Body of pancreas (tissue), 4 donors: Measurements from ENCODE around the gene ROR1.

ENCODE experiments used
- CTCF ChIP-seq, 7 experiments: fragments of 450-650 bp in 4 of 7; fragments of 200-600 bp in 3 of 7; sonication (generic) in 3 of 7; IDR thresholded peaks; one replicate each; pipeline ENCODE4 v1.5.1; 2016 to 2019; ENCODE audit warnings: antibody characterized with exemption in 7 of 7
- POLR2A ChIP-seq, 3 donors: fragments of 450-650 bp; IDR thresholded peaks; one replicate each; pipeline ENCODE4 v1.6.1; 2016; ENCODE audit warnings: antibody characterized with exemption in 3 of 3, mild to moderate bottlenecking in 2 of 3

DNA sequence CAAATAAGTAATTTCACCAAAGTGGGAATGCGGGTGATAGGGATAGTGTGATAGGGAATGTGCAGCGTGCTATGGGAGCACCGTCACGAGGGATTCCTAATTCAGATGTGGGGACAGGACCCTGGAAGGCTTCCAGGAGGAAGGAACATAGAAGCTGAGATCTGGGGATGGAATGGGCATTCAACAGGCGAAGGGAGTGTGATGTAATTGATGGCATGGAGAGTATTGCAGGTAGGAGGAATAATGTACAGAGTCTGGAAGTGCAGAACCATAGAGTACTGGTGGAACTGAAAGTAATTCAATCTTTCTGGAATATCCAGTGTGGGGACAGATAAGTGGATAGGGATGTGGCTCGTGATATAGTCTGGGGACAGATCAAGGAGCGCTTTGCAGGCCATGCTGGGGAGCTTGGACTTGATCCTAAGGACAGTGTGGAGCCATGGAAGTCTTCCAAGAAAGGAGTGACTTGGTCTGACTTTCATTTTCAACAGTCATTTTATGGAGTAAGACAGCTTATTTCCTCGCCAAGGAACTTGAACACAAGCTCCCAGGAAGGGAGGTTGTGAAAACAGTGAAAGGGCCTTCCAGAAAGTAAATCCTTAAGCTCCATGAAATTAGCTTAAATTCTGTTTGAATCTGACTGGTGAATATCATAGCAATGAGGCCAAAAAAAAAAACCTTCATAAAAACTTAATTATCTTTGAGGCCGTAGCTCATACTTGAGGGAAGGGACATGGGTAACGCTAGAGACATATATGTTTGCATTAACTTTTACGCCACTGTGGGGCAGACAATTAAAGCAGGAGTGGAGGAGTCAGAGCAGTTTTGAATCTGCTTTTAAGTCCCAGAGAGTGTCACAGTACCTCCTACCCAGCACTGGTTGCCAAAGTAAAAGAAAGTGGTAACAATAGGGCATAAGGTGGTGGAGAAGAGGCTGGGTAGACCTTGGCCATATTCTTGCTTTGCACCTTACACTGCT, 55.8 kb downstream of the ROR1 start:
- TF ChIP-seq CTCF (IDR thresholded peaks at IDR 0.05) = no peak
- no peak for TF ChIP-seq POLR2A (IDR thresholded peaks at IDR 0.05)
